ENCODE results near the gene ALKBH4.
"Not testable (repeated sequence)": the region's sequence is repeated elsewhere in the genome, so short reads cannot be mapped to it uniquely, and the experiment has no call there.

Gene ALKBH4

DNA sequence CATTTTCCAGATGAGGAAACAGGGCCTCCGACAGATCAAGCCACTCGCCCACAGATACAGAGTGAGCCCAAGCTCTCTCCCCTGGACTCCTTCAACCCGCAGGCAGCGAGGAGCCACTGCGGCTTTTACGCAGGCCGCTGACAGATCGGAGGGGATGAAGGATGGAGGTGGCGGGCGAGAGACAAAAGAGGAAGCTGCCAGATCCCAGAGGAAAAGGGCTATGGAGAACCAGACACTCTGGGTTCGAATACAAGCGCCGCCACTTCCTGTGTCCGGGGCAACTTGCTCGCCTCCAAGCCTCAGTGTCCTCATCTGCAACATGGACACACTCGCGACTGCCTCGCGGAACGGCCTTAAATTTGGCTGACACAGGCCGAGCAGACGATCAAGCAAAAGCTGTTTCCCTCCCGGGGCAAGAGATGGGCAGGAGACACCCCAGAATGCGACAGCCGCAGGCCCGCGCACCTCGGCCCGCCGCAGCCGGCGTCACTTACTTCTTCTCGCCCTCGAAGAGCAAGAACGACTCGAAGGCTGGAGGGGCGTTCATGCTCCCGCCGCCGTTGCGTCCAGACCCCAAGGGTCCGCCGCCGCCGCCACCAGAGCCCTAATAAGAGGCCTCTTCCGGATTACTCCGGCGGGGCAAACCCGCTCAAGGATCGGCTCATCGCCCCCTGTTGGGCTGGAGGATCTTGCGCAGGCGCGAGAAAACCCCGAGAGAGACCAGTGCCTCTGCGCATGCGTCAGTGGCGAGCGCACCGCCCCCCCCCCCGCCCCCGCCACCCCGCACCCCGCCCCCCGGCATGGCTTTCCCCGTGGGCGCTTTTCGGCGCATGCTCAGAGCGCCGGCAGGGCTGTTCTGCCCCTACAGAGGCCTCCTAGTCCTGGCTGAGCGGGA, 13.9 kb upstream of the ALKBH4 start, which contains the start of gene POLR2J:
TSS of gene POLR2J (minus strand) at position 609 of the 895 bp plus-strand sequence. CDS start at position 547, 62 bp downstream.
- DNase-seq (ENCODE audit: low spot score) = not testable (repeated sequence)

DNA sequence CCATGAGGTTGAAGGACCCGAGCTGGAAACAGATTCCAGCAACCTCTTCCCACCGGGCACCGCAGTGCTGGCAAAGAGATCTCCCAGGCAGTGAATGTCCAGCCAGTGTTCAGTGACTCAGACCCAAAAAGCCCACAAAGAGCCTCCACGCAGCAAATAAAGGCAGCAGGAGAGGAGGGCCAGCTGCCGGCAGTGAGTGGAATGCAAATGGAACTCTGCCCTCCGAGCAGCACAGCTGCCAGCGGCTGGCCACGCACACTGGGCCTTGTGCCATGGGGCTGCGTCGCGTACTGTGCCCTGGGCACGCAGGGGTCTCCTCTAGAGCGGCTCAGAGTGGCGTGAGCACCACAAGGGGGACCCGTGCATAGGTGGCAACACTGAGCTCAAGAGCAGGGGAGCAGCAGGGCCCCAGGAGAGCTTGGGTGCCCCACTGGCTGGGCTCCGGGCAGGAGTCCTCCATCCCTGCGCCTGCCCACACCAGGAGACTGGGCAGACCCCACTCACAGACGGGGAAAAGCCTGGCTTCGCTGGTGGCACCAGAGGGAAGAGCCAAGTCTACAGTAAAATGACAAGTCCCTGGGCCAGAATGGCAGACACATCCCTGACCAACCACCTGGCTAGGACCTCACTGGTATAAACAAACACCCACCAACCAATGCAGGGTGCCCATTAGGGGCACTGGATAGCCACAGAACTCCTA, 10.2 kb upstream of the ALKBH4 start:
- not testable (repeated sequence) for DNase-seq (ENCODE audit: low spot score)

DNA sequence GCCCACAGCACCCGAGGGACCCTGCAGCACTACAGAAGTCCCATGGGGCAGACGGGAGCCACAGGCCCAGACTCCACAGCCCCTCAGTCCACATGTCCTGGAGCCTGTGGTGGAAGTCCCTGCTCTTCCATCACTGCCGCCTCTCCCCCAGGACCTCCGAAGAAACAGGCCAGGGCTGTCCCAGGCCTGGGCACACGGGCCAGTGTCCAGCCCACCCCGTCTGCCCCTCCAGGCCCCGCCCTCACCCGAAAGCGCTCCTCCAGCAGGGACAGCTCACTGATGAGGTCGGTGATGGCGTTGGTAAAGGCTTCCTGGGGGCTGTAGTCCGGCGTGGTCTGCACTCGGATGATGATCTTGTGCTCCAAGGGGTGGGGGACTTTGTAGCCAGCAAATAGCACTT, 9.5 kb upstream of the ALKBH4 start:
- not testable (repeated sequence) for DNase-seq (ENCODE audit: low spot score)

DNA sequence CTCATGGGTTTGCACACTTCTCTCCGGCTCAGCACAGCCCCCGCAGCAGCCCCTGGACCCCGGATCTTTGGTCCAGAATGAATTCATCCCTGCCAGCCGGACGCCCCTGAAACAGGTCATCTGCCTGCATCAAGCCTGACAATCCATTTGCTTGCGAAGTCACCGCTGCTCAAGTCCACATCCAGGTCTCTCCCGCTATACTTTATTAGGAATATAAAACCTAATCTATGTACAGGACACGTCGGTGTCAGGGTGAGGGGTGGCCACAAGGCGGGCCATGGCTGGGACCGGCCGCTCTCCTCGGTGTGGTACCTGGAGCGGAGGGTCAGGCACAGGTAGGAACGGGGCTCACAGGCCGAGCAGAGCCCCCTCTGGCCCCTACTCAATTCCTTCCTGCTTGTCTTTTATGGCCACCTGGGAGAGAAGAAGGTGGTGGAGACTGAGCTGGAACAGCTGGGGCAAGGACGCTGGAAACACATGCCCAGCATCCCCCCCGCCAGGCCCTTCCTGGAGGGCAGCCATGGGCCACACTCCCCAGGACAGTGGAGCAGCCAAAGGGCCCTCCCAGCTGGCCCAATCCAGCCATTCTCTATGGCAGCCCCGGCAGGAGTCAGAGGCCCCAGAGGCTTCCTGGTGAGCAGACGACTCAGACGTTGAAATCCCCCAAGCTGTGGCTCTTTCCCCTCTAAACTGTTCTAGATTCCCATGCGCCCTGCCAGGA, 8.8 kb upstream of the ALKBH4 start:
- DNase-seq (ENCODE audit: low spot score) = no peak

DNA sequence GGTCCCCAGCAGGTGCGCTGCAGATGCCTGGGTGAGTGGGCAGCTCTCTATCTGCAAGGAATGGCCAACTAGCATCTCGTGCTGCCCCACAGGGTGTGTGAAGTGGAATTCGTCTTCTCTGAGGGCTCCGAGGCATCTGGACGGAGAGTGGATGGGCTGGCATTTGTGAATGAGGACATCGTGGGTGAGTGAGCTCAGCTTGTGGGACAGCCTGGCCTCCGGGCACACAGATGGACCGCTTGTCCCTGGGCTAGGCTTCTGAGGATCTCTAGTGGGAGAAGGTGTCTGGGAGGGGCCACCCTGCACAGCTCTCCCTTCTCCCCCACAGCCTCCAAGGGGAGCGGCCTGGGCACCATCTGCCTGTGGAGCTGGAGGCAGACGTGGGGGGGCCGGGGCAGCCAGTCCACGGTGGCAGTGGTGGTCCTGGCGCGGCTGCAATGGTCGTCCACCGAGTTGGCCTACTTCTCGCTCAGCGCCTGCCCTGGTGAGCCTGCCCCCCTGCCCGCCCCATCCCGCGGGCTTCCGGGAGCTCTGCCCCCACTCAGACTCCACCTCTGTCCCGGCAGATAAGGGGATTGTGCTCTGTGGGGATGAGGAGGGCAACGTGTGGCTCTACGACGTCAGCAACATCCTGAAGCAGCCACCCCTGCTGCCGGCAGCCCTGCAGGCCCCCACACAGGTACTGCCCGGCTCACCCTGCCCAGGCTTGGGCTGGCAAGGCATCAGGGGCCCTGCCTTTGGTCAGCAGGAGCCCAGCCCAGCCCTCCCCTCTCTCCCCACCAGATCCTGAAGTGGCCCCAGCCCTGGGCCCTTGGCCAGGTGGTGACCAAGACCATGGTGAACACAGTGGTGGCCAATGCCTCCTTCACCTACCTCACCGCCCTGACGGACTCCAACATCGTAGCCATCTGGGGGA, 7.7 kb upstream of the ALKBH4 start:
- no peak for DNase-seq (ENCODE audit: low spot score)

DNA sequence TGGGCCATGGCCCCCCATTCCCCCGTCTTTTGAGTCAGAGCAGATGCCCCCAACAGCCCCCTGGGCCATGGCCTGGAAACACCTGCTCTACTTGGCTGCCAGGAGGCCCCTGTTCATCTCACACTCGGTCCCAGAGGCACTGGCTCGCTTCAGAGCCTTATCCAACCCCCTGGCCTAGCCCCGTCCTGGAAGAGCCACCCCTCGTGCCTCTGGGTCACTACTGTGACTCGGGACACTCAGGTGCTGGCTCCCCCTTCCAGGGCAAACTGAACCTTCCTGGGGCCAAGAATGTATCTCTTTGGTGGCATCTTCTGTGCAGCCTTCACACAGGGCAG, 7.1 kb upstream of the ALKBH4 start:
- DNase-seq (ENCODE audit: low spot score) = no peak

DNA sequence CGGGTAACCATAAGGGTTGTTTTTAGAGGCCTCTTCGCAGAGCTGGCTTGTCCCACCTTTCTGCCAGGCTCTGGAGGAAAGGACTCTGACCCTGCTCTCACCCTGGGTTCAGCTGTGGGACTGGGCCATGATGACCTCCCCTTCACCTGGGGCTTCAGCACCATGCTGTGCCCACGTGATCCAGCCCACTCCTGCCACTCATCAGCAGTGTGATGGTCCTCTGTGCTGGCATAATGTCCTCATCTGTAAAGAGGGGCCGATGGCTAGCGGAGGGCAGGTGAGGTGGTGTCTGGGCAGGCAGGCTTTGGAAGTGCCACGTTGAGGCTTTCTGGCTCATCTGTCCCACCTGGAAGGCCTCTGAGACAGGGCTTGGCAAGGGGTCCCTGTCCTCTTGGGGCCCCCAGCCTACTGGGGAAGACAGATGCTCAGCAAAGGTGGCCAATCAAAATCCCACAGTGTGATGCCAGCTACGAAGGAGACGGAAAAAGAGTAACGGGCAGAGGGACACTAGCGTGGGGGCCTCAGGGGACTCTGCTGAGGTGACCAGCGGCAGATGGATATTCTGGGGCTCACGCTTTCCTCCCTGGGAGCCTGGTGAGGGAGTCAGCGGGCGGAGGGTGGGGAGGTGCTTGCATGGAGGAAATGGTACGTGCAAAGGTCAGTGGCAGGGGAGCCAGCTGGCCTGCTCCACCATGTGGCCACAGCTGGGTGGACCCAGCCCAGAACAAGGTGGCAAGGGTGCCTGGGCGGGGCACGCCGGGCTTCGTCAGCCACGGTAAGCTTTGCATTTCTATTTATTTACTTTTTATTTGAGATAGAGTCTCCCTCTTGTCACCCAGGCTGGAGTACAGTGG, 5.5 kb upstream of the ALKBH4 start:
- no peak for DNase-seq (ENCODE audit: low spot score)

DNA sequence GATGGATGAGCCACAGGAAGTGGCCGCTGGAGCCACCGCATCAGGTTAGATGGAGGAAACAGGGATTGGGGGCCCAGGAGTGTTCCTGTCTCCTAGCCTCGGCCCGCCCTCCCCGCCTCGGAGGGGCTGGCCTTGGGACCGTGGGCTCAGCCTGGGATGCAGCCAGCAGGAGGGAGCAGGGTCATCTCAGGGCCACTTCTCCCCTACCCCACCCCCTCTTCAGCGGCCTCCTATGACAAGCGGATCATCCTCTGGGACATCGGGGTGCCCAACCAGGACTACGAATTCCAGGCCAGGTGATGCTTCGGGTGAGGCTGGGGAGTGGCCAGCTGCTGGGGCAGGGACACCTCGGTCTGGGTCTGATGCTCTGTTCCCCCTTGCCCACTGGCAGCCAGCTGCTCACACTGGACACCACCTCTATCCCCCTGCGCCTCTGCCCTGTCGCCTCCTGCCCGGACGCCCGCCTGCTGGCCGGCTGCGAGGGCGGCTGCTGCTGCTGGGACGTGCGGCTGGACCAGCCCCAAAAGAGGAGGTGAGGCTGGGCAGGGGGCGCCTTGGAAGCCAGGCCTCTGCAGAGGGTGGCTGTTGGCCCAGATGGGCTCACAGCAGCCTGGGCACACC, 4.8 kb upstream of the ALKBH4 start:
- no peak for DNase-seq (ENCODE audit: low spot score)

DNA sequence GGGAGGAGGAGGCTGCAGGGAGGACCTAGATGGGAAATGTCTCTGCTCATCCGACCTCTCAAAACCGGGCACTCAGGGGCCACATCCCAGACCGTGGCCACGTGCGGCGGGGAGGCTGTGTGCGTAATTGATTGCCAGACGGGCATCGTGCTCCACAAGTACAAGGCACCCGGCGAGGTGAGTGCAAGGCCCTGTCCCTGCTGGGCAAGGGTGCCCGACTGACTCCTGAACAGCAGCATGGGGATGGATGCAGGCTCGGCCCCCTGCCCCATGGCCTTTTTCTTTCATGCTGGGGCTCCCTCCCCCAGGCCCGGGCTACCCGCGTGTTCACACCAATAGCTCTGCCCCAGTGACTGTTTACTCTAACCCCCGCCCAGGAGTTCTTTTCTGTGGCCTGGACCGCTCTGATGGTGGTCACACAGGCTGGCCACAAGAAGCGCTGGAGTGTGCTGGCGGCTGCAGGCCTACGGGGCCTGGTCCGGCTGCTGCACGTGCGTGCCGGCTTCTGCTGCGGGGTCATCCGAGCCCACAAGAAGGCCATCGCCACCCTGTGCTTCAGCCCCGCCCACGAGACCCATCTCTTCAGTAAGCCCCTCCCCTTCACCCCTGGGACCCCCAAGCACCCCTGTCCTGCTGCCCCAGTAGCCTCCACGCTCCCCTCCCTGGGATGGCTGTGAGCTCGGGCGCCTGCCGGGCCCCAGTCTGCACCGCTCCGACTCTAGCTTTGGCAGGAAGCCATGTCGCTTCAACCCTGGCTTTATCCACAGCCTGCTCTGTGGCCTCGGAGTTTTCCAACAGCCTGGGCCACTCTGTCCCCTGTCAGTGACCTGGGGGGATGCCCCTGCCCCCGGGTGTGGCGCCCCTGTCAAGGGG, 4.1 kb upstream of the ALKBH4 start:
- DNase-seq (ENCODE audit: low spot score) = no peak

DNA sequence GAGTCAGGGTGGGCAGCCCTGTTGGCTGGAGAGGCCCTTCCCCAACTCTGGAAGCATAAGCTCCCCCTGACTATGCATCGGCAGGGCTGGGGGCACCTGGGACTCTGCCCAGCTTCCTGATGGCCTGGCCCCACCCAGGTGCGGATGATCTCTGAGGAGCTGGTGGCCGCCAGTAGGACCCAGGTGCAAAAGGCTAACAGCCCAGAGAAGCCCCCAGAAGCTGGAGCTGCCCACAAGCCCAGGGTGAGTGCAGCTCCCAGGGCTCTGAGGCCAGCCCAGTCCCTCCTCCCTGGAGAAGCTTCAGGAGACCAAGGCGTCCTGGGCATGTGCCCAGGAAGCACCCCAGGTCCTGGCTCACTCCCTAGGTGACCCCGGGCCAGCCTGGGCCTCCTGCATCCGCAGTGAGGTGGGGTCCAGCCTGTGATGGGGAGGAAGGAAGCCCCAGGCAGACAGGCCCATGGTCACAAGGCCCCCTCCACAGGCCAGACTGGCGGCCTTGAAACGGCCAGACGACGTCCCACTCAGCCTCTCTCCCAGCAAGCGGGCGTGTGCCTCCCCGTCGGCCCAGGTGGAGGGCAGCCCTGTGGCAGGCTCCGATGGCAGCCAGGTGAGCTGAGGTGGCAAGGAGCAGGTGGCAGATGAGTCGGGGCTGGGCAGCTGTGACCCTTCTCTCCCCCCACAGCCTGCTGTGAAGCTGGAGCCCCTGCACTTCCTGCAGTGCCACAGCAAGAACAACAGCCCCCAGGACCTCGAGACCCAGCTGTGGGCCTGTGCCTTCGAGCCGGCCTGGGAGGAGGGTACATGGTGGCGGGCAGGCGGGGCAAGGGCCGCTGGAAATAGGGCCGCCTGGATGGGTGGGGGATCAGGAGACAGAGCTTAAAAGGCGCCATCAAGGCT, 3.2 kb upstream of the ALKBH4 start:
- DNase-seq (ENCODE audit: low spot score) = no peak

DNA sequence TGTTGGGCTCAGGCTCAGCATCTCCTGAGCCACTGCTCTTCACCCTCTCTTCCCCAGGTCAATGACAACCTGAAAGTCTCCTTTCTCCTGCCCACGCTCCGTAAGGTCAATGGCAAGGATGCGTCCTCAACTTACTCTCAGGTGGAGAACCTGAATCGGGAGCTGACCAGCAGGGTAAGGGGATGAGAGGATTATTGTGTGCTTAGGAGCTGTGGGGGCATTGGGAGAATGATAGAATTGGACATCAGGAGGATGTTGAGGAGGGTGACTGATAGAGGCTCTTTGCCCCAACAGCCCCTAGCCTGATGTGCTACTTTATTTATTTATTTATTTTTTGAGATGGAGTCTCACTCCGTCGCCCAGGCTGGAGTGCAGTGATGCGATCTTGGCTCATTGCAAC, 1.4 kb upstream of the ALKBH4 start:
- no peak for DNase-seq (ENCODE audit: low spot score)

DNA sequence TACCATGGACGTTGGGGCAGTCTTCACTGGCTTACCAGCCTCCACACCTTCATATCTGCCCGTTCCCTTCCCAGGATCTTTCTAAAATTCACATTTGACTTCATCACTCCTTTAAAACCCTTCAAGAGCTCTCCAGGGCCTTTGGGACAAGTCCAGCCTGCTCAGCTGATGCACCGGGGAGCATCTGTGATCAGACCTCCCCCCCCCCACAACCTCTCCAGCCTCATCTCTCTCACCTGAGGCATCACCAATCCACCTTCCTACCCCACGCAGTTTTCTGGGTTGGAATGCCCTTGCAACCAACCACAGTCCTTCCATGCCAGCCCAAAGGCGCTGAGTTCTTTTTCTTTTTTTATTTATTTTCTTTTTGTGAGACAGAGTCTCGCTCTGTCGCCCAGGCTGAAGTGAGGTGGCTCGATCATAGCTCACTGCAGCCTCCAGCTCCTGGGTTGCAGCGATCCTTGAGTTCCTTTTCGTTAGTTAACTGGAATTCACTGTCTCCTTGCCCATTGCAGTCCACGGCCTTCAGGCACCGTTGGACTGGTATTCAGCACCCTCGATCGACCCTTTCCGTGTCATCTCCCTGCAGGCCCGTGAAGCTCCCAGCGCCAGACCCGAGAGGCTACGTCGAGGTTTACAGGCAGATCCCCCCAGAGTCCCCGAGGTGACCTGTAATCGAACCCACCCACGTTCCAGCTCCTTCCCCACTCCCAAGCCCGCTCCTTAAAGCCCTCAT, 654 bp downstream of the ALKBH4 start:
- DNase-seq (ENCODE audit: low spot score) = no peak

DNA sequence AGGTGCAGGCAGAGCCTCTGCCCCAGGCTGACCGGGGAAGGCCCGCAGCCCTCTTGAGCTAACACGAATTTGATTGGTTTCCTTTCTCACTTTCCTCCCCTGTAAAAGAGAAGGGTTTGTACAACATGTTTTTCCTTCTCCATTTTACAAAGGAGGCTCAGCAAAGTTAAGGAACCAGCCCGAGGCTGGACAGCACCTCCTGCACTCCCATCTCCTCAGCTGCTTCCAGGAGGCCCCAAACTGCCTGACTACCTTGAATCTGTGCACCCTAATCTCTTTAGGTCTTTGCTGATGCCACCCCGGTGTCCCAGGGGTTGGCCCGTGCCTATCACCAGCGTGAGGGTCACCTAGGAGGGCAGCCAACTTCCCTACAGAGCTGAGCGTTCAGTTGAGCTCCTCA, 4.2 kb downstream of the ALKBH4 start:
- DNase-seq (ENCODE audit: low spot score) = no peak

DNA sequence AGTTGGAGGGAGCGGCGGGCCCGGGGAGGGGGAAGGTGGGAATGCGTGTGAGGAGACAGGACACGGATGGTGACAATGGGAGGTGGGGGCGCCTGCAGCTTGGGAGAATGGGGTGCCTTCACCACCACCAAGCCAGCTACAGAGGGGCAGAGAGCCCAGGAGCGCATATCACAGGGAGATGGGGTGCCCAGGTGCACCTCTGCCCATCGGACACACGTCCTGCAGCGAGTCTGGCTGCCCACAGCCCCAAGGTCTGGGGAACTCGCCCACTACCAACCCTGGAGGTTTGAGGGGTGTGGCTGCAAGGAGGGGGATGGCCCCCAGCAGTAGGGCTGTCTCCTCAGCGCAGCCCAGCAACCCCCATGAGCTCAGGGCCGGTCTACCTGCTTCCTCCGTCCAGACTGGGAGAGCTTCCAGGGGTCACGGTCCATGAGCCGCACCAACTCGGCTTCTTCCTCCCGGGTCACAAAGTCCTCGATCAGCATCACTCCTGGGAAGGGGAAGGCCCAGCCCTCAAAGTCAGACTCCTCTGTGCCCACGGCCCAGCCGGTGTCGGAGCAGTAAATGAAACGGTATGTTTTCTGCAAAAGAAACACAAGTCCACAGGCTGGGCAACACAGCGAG, 5.3 kb downstream of the ALKBH4 start:
- no peak for DNase-seq (ENCODE audit: low spot score)

DNA sequence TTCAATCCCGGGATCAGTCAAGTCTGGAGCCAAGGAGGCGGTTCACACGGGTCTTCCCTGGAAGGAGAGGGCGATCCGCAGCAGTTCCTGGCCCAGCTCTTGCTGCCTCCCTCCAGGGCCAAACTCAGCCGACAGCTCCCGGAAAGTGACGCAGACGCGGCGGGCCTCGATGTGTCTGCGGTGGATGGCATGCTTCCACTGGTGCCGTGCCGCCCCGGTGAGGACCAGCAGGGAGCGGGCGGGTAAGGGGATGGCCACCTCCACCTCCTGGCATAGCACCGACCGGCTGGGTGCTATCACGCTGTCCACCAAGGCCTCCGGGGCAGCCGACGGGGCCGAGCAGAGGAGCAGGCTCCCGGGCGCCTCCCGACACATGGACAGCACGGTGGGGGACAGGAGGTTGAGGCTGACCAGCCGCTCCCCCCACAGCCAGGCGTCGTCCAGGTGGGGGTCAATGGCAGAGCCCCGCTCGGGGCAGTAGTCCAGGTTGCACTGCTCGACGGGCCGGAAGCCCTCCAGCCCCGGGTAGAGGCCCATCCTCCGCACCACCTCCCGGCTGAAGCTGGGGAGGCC, 7.2 kb downstream of the ALKBH4 start:
- DNase-seq (ENCODE audit: low spot score) = no peak

DNA sequence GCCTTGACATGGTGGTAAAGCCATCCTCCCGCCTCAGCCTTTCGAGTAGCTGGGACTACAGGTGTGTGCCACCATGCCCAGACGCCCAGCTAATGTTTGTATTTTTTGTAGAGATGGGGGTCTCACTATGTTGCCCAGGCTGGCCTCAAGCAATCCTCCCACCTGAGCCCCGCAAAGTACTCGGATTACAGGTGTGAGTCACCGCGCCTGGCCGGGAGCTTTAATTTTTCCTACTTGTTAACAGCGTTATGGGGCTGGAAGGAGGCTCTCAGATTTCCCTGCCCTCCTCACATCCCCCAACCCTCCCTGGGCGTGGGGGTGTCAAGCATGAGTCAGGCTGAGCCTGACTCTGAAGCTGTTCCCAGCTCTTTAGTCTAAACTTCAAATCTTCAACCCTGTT, 8.3 kb downstream of the ALKBH4 start:
- DNase-seq (ENCODE audit: low spot score) = no peak

DNA sequence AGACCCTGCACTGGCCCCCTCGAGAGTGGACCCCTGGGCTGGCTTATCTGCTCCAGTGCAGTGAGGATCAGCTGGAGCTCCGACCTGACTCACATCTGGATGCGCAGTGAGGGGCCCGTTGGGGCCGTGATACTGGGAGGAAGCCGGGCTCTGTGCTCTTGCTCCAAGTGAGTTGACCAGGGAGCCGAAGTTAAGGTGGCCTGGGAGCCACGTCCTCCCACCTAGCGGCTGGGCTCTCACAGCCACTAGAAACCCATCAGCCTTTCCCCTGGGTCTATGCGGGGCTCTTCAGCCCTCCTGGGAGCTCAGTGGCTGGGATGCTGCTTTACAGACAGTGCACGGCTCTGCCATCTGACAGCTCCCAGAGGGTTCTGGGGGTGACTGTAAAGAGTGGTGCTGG, 9.1 kb downstream of the ALKBH4 start:
- DNase-seq (ENCODE audit: low spot score) = no peak

Measured in D341Med (cell line).